ENCODE results near the gene ATG7.

The ATG7 gene, protein sequence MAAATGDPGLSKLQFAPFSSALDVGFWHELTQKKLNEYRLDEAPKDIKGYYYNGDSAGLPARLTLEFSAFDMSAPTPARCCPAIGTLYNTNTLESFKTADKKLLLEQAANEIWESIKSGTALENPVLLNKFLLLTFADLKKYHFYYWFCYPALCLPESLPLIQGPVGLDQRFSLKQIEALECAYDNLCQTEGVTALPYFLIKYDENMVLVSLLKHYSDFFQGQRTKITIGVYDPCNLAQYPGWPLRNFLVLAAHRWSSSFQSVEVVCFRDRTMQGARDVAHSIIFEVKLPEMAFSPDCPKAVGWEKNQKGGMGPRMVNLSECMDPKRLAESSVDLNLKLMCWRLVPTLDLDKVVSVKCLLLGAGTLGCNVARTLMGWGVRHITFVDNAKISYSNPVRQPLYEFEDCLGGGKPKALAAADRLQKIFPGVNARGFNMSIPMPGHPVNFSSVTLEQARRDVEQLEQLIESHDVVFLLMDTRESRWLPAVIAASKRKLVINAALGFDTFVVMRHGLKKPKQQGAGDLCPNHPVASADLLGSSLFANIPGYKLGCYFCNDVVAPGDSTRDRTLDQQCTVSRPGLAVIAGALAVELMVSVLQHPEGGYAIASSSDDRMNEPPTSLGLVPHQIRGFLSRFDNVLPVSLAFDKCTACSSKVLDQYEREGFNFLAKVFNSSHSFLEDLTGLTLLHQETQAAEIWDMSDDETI

DNA sequence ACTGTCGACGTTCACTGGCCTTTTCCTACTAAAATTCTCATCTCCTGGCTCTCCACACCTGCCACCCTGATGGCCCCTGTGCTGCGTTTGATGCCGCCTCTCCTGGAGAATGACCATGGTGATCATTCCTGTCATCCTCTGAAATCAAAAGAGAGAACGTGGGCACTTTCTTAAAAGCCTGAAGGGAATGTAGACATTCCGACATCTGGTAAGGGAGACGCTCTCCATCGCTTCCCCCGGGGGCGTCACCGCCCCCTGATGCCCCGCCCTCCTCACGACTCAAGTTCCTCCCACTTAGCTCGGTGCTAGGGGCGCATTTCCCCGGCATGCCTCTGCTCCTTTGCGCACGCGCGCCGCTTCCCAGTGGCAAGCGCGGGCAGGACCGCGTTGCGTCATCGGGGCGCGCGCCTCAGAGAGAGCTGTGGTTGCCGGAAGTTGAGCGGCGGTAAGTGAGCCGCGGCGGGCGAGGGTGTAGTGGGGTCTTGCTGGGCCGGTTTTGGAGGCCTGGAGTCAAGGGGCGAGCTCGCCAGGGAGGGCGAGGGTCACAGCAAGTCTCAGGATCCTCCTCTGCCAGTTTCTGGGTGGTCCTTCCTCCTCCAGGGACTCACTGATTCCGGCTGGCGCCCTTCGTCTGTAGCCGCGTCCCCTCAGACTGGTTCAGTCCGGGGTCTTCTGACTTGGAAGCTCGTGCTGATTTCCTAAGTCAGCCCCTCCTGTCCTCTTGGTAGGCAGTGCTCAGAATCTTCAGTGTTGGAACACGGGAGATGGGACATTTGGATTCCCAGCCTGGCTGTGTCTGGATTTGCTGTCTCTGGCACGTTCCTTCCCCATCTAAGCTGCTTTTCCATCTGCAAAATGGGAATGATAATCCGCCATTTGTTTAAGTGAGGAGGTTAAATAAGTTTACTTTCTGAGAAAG is at the start of gene ATG7:
Gene ATG7 (plus strand): TSS at position 412 of the 919 bp plus-strand sequence. CDS start 26,299 bp downstream, outside the sequence.
- no peaks in the 10 kb centered on the region for H3K9me3 Mint-ChIP-seq
- peaks cover 18% of the 10 kb centered on the region for H3K4me1 Mint-ChIP-seq
- H3K4me3 Mint-ChIP-seq: peak within 1 kb of the TSS; percentile 92 to 98 (median 96)
- peaks cover 15% of the 10 kb centered on the region for H3K27me3 Mint-ChIP-seq (ENCODE audit: low read depth)
- TF ChIP-seq, protein P1, sequence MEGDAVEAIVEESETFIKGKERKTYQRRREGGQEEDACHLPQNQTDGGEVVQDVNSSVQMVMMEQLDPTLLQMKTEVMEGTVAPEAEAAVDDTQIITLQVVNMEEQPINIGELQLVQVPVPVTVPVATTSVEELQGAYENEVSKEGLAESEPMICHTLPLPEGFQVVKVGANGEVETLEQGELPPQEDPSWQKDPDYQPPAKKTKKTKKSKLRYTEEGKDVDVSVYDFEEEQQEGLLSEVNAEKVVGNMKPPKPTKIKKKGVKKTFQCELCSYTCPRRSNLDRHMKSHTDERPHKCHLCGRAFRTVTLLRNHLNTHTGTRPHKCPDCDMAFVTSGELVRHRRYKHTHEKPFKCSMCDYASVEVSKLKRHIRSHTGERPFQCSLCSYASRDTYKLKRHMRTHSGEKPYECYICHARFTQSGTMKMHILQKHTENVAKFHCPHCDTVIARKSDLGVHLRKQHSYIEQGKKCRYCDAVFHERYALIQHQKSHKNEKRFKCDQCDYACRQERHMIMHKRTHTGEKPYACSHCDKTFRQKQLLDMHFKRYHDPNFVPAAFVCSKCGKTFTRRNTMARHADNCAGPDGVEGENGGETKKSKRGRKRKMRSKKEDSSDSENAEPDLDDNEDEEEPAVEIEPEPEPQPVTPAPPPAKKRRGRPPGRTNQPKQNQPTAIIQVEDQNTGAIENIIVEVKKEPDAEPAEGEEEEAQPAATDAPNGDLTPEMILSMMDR (IDR thresholded peaks at IDR 0.05; ENCODE audit: unreplicated experiment in 3 of 3): no peak
- H3K27ac Mint-ChIP-seq: peak within 1 kb of the TSS; percentile 94 to 96 (median 95)
- peaks cover 12% of the 10 kb centered on the region for H3K36me3 Mint-ChIP-seq (ENCODE audit: low read depth)

DNA sequence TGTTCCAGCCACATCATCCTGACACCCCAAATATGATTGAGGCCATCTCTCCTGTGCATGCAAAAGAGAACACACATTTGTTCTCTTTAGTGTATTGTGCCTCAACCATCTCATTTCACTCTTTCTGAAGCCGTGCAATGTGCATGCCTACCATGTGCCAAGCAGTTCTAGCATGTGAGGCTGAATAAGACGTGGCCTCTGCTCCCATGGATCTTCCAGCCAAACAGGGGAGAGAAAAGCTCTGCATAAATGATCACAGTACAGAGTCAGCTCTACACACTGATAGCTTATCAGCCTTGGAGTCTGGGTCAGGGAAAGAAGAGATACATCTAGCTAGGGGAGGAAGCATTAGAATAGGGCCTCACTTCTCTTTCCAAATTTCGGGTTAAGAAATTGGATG is 48.2 kb upstream of the ATG7 start:
- H3K4me1 Mint-ChIP-seq: no peaks in the 10 kb centered on the region
- TF ChIP-seq, protein P1 (IDR thresholded peaks at IDR 0.05; ENCODE audit: unreplicated experiment in 3 of 3): no peak
- no peak overlapping the region for H3K27ac Mint-ChIP-seq
- no peaks in the 10 kb centered on the region for H3K36me3 Mint-ChIP-seq (ENCODE audit: low read depth)
- no peaks in the 10 kb centered on the region for H3K27me3 Mint-ChIP-seq (ENCODE audit: low read depth)
- H3K4me3 Mint-ChIP-seq: no peak overlapping the region
- no peaks in the 10 kb centered on the region for H3K9me3 Mint-ChIP-seq

DNA sequence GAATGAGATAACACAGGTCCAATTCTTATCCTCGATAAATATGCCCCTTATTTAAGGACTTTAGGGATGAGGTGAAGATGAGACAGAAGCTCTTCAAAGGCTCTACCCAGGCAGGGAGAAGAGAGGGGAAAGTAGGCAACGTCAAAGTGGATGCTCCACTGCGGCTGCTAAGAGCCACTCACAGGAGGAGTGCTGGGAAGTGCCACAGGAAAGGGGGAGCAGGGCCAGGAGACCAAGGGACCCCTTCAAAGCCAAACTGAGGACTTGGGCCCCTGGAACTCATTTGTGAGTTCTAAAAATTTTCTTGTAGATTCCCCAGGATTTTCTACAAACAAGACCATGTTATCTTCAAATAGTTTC is 47.3 kb upstream of the ATG7 start:
- H3K4me3 Mint-ChIP-seq: no peak overlapping the region
- H3K9me3 Mint-ChIP-seq: no peaks in the 10 kb centered on the region
- no peaks in the 10 kb centered on the region for H3K36me3 Mint-ChIP-seq (ENCODE audit: low read depth)
- H3K27ac Mint-ChIP-seq: no peak overlapping the region
- H3K27me3 Mint-ChIP-seq (ENCODE audit: low read depth): no peaks in the 10 kb centered on the region
- H3K4me1 Mint-ChIP-seq: no peaks in the 10 kb centered on the region
- TF ChIP-seq, protein P1 (IDR thresholded peaks at IDR 0.05; ENCODE audit: unreplicated experiment in 3 of 3): no peak

DNA sequence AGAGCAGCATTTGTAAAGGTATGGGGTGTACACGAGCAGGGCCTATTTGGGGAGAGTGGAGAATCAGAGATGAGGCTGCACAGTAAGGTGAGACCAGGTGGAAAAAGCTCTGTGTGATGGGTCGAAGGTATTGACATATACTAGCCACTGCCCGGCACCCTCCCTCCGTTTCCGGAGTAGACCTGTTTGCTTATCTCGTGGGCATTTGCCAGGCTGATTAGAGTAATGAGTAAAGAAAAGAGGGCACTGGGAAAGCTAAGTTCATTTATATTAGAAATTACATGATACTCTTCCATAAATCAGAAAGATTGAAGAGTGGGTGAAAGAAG is 46.2 kb upstream of the ATG7 start:
- Mint-ChIP-seq H3K9me3 (no peaks in the 10 kb centered on the region), H3K4me1 (no peaks in the 10 kb centered on the region), H3K27ac (no peak overlapping the region), H3K36me3 (ENCODE audit: low read depth) (no peaks in the 10 kb centered on the region), H3K27me3 (ENCODE audit: low read depth) (peaks cover 8% of the 10 kb centered on the region), H3K4me3 (peak overlapping the region in 1 of 3 experiments; percentile 35)
- TF ChIP-seq, protein P1 (IDR thresholded peaks at IDR 0.05; ENCODE audit: unreplicated experiment in 3 of 3): no peak

DNA sequence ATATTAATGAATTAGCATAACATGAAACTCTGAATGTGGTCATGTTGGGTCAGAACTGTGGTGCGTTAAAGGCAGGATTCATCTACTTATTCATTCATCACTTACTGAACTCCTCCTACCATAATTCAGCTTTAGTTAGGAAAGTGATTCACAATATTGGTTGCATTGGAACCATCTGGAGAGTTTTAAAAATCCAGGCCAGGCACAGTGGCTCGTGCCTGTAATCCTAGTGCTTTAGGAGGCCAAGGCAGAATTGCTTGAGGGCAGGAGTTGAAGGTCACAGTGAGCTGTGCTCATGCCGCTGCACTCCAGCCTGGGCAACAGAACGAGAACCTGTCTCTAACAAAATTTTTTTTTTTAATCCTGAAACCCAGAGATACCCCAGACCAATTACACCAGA is 44.2 kb upstream of the ATG7 start:
- Mint-ChIP-seq H3K27me3 (ENCODE audit: low read depth) (peaks cover 13% of the 10 kb centered on the region), H3K36me3 (ENCODE audit: low read depth) (no peaks in the 10 kb centered on the region), H3K27ac (no peak overlapping the region), H3K4me3 (no peak overlapping the region), H3K4me1 (no peaks in the 10 kb centered on the region), H3K9me3 (no peaks in the 10 kb centered on the region)
- TF ChIP-seq, protein P1 (IDR thresholded peaks at IDR 0.05; ENCODE audit: unreplicated experiment in 3 of 3): no peak

All from nephron (organoid).